Smooth muscle cell of the brain vasculature (primary cell): ENCODE data around the gene MYOZ3.

Experiments
- DNase-seq: peaks from one replicate; pipeline ENCODE4 v3.0.0-alpha.2; 2012; ENCODE audit warnings: low read depth, low spot score

The MYOZ3 gene

GRCh38 chr5:150626853-150627276 is 34.2 kb upstream of the MYOZ3 start:
- no peak for DNase-seq

DNA sequence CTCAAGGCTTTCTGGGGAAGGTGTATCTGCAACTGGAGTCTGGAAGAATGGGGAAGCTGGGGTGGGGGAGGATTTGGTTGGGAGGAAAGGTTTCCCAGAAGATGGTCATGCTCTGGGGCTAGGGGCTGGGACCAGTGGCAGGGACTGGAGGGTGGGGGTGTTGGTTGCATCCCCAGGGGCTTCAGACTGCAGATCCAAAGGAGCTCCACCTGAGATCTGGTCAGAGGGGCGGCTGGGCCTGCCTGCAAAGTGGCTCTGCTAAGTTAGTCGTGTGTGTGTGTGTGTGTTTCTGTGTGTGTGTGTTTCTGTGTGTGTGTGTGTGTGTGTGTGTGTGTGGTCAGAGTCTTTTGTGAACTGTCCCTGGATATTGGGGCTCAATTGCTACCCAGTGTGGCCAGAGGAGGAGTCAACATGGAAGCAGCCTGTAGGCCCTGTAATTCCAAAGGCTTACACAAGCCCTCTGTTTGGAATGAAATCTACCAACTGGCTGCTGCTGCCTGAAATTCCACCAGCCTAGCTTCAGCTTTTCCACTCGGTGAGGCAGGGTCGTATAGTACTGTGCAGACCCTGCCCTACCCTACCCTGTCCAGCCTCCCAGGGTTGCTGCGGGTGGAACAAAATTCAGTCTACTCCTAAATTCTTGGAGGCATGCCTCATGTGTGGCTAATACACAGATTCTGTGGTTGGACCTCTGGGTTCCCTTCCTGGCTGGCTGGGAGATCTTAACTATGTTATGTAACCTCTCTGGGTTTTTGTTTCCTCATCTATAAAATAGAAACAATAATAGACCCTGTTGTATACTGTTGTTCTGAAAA is 33.1 kb upstream of the MYOZ3 start:
- DNase-seq, result no peak

DNA sequence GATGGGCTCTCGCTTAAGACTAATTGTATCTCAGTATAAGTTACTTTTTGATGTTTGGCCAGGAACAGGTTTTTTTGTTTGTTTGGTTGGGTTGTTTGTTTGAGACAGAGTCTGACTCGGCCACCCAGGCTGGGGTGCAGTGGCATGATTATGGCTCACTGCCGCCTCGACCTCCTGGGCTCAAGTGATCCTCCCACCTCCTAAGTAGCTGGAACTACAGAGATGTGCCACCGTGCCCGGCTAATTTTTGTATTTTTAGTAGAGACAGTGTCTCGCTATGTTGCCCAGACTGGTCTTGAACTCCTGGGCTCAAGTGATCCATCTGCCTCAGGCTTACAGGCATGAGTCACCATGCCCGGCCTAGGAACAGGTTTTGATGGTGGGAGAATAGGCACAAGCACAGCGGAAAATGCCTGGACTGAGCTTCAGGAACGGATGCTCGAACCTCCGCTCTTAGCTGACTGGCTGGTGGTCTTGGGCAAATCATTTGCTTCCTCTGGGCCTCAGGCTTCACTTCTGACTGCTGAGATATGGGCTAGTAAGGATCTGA is 32.0 kb upstream of the MYOZ3 start:
- DNase-seq, result no peak

GRCh38 chr5:150630016-150630415 is 31.0 kb upstream of the MYOZ3 start:
- no peak for DNase-seq

- no peak for DNase-seq
These were observed 30.4 kb upstream of the MYOZ3 start for GRCh38 chr5:150630461-150631325.

DNA sequence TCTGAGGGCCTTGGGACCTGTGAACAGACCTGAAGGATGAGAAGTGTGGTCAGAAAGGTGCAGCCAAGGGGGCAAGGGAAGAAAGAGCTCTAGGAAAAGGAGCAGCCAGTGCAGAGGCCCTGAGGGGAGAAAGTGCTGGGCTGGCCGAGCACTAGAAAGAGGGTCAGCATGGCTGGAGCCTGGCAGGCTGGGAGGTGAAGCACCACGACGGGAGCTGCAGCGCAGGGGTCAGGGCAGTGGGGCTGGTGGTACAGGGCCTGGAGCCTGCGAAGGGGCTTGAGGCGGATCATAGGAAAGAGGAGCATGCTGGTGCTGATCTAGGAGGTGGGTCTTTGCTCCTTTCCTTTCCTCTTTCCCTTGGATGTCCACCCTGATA is 29.7 kb upstream of the MYOZ3 start:
- DNase-seq, result no peak

DNA sequence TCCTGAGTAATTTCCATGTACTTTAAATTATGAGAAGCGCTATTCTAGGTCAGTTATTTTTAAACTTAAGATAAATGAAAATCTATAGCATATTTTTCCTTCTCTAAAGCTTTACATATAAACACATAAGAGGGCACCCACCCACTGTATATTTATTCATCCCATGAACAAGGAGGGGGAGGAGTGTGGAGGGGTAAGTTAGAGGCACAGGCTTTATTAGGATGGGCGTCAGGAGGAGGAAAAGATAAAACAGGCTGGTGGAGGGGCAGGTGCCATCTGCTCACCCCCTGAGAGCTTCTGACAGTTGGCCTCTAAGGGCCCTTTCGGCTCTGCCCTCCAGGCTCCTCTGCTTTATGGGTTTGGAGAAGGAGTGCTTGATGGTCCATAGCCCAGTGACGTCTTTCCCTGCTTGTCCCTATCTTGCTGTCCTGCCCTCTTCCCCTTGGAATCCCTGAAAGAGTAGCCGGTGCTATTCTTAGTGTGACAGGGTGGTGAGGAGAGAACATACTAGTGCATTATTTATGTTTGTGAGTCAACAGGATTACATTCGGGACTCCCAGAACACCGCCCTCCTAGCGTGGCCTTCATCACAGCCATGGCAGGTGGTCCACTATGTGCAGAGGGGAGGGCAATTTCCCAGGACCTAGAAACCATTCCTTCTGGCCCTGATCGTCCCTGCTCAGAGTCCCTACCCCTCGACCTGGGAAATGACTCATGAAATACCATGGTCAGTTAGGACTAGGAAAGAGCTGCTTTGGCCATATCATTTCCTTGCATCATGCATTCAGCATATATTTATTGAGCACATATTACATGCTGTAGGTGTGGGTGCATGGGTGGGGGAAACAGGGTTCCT is 28.5 kb upstream of the MYOZ3 start:
- DNase-seq, result no peak

DNA sequence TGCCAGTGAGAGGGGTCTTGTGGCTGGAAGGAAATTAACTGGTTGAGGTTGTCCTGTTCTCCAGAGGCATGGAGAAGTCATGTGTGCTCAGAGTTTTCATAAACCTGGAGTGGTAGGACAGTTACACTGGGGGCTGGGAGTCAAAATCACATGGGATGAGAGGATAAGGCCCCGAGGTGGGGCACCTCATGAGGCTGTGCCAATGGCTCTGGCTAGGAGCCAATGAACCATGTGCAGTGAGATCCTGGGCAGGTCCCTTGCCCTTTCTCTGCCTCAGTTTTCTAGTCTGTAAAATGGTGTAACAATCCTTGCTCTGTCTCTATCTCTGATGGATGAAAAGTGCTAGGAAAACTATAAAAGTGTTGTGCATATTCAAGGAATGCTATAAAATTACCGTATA is 27.6 kb upstream of the MYOZ3 start:
- no peak for DNase-seq

- no peak for DNase-seq
These were observed 24.4 kb upstream of the MYOZ3 start for GRCh38 chr5:150636391-150637244.

DNA sequence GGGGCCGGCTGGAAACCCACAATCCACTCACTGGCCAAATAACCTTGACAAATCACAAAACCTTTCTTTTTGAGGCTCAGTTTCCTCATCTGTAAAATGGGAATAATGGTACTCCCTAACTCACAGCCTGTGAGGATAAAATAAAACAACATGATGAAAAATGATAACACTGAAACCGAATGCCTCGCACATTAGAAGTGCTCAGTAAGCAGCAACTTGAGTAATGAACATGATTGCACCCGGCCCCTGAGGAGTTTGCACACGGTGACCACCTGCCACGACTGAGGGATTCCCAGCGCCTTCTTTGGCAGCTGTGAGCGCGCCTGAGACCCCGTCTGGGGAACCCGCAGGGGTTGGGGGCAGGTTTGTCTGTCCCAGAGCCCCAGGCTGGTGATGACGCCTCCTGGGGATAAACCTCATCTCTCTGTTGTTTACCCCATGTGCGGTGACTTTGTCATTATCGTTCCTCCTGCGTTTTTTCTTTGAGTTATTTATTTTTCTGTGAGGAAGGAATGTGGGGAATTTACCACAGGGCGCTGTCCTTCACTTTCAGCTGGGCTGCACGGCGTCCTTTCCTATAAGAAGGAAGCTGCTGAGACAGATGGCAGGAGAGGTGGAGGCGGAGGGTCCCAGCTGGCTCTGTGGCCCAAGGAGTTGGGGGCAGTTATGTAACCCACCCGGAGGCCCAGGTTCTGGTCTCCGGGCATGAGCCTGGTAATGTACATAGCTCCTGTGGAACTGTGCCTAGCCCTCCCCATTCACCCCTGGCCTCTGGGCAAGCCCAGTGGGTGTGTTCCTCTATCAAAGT is 23.6 kb upstream of the MYOZ3 start:
- DNase-seq, result no peak

DNA sequence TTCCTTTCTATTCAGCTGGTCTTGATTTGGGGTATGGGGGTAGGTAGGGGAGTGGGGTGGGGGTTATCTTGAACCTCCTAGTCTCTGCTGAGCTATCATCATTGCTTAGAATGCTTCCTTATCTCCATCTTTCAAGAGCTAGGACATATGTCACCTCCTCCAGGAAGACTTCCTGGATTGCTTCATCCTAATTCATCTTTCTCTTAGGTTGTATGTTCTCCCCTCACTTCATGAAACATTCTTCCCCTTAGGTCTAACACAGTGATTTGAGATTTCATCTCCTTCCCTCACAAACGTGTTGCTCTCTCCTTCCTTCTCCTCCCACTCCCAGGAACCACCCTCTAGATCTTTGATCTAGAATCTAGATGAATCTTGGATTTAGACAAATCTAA is 23.0 kb upstream of the MYOZ3 start:
- DNase-seq, result no peak

DNA sequence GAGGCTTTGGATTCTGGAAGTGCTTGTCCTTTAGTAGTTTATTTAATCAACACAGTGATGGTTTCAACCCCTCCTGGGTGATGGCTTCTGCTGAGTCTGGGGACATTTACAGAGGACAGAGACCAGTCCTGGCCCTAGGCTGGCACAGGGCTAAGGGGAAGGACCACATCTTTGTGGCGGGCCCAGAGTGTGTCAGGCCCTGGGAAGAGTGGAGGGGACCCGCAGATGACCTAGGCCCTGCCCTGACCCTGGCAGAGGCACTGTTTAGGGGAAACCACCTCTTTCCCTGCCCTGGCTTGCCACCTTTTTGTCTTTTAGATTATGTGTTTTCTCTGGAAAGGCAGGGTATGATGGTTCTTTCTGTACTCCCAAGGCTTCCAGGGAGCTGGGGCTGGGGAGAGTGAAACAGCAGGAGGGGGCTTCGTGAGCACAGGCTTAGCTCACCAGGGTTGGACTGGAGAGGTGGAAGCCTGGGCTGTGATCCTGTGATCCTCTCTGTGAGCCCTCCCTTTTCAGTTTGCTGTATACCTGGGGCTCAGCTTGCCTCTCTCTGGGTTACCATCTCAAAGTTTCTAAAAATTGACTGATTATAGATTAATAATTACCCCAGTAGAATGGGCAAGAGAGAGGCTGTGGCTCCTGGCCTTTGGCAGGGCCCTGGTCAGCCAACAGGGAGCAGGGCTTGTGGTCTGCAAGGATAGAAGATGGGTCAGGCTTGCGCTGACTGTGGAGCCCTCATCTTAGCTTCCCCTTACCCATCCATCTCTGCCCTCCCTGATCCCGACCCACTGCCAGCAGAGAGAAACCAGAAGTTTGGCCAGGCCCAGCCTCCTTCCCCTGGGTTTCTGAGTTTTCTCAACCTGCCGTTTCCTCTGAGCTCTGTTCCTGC is 22.3 kb upstream of the MYOZ3 start:
- DNase-seq, result no peak

DNA sequence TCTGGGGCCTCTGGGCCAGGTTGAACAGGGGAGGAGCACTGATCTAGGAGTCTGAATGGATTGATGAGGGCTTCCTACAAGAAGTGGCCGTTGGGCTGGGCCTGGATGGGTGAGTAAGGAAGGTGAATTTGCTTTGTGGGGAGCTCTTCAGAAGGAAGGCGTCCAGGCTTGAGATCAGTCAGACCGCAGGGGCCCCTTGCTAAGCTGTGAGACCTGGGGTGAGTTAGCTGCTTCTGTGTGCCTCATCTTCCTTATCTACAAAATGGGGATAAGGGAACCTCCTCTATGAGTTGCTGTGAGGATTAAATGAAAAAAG is 21.7 kb upstream of the MYOZ3 start:
- DNase-seq, result no peak

DNA sequence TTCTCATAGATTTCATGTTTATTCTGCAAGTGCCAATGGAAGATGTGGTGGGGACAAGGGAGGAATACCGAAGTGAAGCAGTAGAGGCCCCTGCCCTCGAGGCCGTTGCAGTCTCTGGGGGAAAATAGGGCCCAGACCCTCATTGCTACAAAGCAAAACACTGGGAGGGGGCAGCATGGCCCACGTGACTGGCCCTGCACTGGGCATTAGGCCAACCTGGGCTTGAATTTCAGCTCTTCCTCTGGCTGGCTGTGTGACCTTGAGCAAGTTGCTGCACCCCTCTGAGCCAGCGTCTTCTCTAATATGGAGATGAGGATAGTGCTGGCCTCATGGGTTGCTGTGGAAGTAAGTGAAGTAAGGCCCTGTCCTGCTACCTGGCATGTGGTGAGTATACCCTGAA is 21.3 kb upstream of the MYOZ3 start:
- DNase-seq, result no peak

DNA sequence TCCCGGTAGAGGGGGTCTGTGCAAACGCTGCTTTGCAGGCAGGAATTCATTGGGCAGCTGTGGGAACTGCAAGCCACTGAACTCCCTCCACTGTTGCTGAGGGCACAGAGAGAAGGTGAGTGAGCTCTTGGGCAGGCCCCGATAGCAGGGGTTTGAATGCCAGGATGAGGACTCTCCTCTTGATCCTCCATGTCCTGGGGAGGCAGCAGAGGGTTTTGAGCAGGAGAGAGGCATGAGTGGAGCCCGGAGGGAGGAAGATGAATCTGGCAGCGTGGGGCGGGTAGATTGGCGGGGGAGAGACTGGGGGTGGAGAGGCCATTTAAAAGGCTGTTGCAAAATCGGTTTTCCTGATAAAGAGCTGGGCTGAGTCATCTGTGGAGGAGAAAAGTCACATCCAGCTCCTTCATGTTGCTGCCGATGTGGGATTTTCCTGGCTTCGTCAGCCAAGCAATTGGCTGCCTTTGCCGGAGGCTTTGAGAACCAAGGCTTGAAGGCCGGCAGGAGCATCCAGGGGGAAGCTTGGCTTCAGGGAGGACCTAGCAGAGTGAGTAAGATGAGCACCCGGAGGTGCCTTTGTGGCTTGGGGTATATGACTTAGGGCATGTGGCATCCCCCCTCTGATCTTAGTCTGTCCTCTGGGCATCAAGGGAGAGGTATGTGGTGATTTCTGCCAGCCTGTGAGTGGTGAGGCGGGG is 20.6 kb upstream of the MYOZ3 start, which contains the start of gene SYNPO:
Gene SYNPO (plus strand): TSS at position 350 of the 695 bp plus-strand sequence. CDS start 7,616 bp downstream, outside the sequence.
- no peak for DNase-seq

- no peak for DNase-seq
These were observed 20.0 kb upstream of the MYOZ3 start for GRCh38 chr5:150641006-150641570.

- DNase-seq, result no peak
These were observed 19.1 kb upstream of the MYOZ3 start for GRCh38 chr5:150641824-150642566.
